Osteocyte (in vitro differentiated cells): ENCODE measurements around the gene CD36. TPM values are rescaled to one million over a fixed set of nuclear protein-coding genes. Genes with fewer than 3 reads are reported as not detected.

Experiments
- DNase-seq: peaks from one replicate; pipeline ENCODE4 v3.0.0; 2021; ENCODE audit warnings: mixed read lengths; ENCODE audit not compliant: unreplicated experiment; ENCODE audit errors: extremely low spot score
- H3K27ac Mint-ChIP-seq: one replicate; pipeline ENCODE4 v1.8.0; 2021; ENCODE audit warnings: mild to moderate bottlenecking, mixed read lengths; ENCODE audit not compliant: unreplicated experiment
- H3K27me3 Mint-ChIP-seq: one replicate; pipeline ENCODE4 v1.8.0; 2021; ENCODE audit warnings: mixed read lengths; ENCODE audit not compliant: unreplicated experiment
- H3K36me3 Mint-ChIP-seq: one replicate; pipeline ENCODE4 v1.8.0; 2021; ENCODE audit warnings: mixed read lengths; ENCODE audit not compliant: unreplicated experiment
- H3K4me1 Mint-ChIP-seq: one replicate; pipeline ENCODE4 v1.8.0; 2021; ENCODE audit warnings: mixed read lengths; ENCODE audit not compliant: unreplicated experiment
- H3K4me3 Mint-ChIP-seq: one replicate; pipeline ENCODE4 v1.8.0; 2021; ENCODE audit warnings: mild to moderate bottlenecking, moderate library complexity, mixed read lengths; ENCODE audit not compliant: unreplicated experiment
- H3K9me3 Mint-ChIP-seq: one replicate; pipeline ENCODE4 v1.8.0; 2021; ENCODE audit warnings: mixed read lengths; ENCODE audit not compliant: unreplicated experiment
- total RNA-seq: library from RNA; stranded (reverse); gene quantifications from 2 replicates; pipeline ENCODE4 v1.2.1, GENCODE V29; 2021
- TF ChIP-seq, protein P1 (sequence below): fragments of 200-600 bp; sonication (generic); IDR thresholded peaks from 2 replicates; pipeline ENCODE4 v1.5.0; 2021; ENCODE audit warnings: antibody characterized with exemption, mild to moderate bottlenecking, moderate library complexity

The CD36 gene
- total RNA-seq, 1 donor from 2014 or later, result 0.08 TPM

DNA sequence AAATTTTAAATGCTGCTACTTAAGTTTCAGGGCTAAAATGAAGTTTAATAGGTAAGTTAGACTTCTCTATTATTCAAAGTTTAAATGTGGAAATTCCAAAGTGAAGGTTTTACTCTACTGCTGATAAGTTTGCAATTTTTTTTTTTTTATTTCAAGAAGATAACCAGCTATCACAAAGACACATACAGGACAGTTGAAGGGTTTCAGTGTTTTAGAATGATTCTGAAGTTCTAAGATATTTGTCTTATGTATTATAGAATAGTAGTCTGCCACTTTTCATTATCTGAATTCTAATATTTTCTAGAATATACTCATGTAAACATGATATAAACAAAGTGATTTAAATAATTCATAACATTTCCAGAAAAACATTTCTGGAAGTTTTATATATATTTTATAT is 7.0 kb upstream of the CD36 start:
- no peaks in the 10 kb centered on the region for H3K9me3 Mint-ChIP-seq
- no peak overlapping the region for H3K4me3 Mint-ChIP-seq
- no peaks in the 10 kb centered on the region for H3K36me3 Mint-ChIP-seq
- no peak overlapping the region for H3K27ac Mint-ChIP-seq
- H3K4me1 Mint-ChIP-seq, result peaks cover 39% of the 10 kb centered on the region
- TF ChIP-seq, protein P1, sequence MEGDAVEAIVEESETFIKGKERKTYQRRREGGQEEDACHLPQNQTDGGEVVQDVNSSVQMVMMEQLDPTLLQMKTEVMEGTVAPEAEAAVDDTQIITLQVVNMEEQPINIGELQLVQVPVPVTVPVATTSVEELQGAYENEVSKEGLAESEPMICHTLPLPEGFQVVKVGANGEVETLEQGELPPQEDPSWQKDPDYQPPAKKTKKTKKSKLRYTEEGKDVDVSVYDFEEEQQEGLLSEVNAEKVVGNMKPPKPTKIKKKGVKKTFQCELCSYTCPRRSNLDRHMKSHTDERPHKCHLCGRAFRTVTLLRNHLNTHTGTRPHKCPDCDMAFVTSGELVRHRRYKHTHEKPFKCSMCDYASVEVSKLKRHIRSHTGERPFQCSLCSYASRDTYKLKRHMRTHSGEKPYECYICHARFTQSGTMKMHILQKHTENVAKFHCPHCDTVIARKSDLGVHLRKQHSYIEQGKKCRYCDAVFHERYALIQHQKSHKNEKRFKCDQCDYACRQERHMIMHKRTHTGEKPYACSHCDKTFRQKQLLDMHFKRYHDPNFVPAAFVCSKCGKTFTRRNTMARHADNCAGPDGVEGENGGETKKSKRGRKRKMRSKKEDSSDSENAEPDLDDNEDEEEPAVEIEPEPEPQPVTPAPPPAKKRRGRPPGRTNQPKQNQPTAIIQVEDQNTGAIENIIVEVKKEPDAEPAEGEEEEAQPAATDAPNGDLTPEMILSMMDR, result no peak
- no peak for DNase-seq
- no peaks in the 10 kb centered on the region for H3K27me3 Mint-ChIP-seq

DNA sequence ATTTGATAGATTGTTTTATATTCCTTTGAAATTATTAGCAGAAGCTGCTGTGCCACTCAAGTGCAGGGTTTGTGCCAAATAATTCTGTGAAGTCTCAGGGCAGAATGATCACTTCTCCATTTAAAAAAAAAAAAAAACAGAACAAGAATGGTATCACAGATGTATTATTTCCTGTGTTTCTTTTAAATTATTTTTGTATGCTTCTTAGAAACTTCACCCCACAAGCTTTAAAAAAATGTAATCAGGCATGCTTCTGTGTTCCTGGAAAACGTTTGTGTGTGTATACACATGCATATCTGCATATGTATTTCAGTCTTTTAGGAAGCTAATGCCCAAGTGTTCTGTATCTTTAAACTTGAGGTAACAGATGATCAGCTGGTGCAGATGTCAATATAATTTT is 6.3 kb upstream of the CD36 start:
- Mint-ChIP-seq H3K9me3 (no peaks in the 10 kb centered on the region), H3K36me3 (no peaks in the 10 kb centered on the region), H3K4me3 (no peak overlapping the region), H3K27me3 (no peaks in the 10 kb centered on the region), H3K4me1 (peaks cover 39% of the 10 kb centered on the region), H3K27ac (no peak overlapping the region)
- TF ChIP-seq, protein P1, result no peak
- no peak for DNase-seq

- H3K36me3 Mint-ChIP-seq, result no peaks in the 10 kb centered on the region
- H3K4me3 Mint-ChIP-seq, result no peak overlapping the region
- H3K4me1 Mint-ChIP-seq, result peaks cover 43% of the 10 kb centered on the region
- H3K27me3 Mint-ChIP-seq, result no peaks in the 10 kb centered on the region
- no peak overlapping the region for H3K27ac Mint-ChIP-seq
- TF ChIP-seq, protein P1, result no peak
- no peaks in the 10 kb centered on the region for H3K9me3 Mint-ChIP-seq
- no peak for DNase-seq
Measured at GRCh38 chr7:80632819-80633218, 5.6 kb upstream of the CD36 start.

- H3K9me3 Mint-ChIP-seq, result no peaks in the 10 kb centered on the region
- no peak overlapping the region for H3K4me3 Mint-ChIP-seq
- H3K27me3 Mint-ChIP-seq, result no peaks in the 10 kb centered on the region
- peaks cover 43% of the 10 kb centered on the region for H3K4me1 Mint-ChIP-seq
- TF ChIP-seq, protein P1, result no peak
- H3K36me3 Mint-ChIP-seq, result no peaks in the 10 kb centered on the region
- no peak for DNase-seq
- peak overlapping the region; percentile 29 for H3K27ac Mint-ChIP-seq
Measured at GRCh38 chr7:80634505-80634904, 3.9 kb upstream of the CD36 start.

GRCh38 chr7:80635533-80635932 is 2.9 kb upstream of the CD36 start:
- DNase-seq, result no peak
- Mint-ChIP-seq H3K27me3 (no peaks in the 10 kb centered on the region), H3K9me3 (no peaks in the 10 kb centered on the region), H3K27ac (peak overlapping the region; percentile 3), H3K4me1 (peaks cover 38% of the 10 kb centered on the region), H3K36me3 (no peaks in the 10 kb centered on the region), H3K4me3 (no peak overlapping the region)
- TF ChIP-seq, protein P1, result no peak
